HTERT RPE-1 (cell line): ENCODE results near the gene ZEB2.

Source experiments
- in situ Hi-C: fragments of 300-500 bp; cut with MboI; formaldehyde crosslinking; loops from 4 replicates; pipeline ENCODE4 v1.14.3; 2020; ENCODE audit warnings: low sequenced_read_pairs

Gene ZEB2

GRCh38 chr2:144454466-144455287 lies 65.2 kb downstream of the ZEB2 start:
- in situ Hi-C loops = no loop called here

GRCh38 chr2:144453486-144454158 lies 66.3 kb downstream of the ZEB2 start:
- in situ Hi-C loops = no loop called here

GRCh38 chr2:144452989-144453336 lies 67.0 kb downstream of the ZEB2 start:
- in situ Hi-C loops = no loop called here

- in situ Hi-C loops = no loop called here
These were observed 67.5 kb downstream of the ZEB2 start for GRCh38 chr2:144452169-144452988.

GRCh38 chr2:144451443-144451842 lies 68.5 kb downstream of the ZEB2 start:
- in situ Hi-C loops = no loop called here

- in situ Hi-C loops = no loop called here
These were observed 70.9 kb downstream of the ZEB2 start for GRCh38 chr2:144449028-144449406.

GRCh38 chr2:144448389-144449027 lies 71.4 kb downstream of the ZEB2 start:
- in situ Hi-C loops = no loop called here

GRCh38 chr2:144447535-144447934 lies 72.4 kb downstream of the ZEB2 start:
- in situ Hi-C loops = no loop called here

- in situ Hi-C loops = no loop called here
These were observed 73.8 kb downstream of the ZEB2 start for GRCh38 chr2:144446136-144446535.

GRCh38 chr2:144445196-144445595 lies 74.7 kb downstream of the ZEB2 start:
- in situ Hi-C loops = no loop called here

- in situ Hi-C loops = no loop called here
These were observed 75.8 kb downstream of the ZEB2 start for GRCh38 chr2:144443837-144444817.

- in situ Hi-C loops = no loop called here
These were observed 78.2 kb downstream of the ZEB2 start for GRCh38 chr2:144441711-144442141.

- in situ Hi-C loops = no loop called here
These were observed 79.9 kb downstream of the ZEB2 start for GRCh38 chr2:144439993-144440392.

- in situ Hi-C loops = no loop called here
These were observed 80.9 kb downstream of the ZEB2 start for GRCh38 chr2:144438801-144439631.

- in situ Hi-C loops = no loop called here
These were observed 82.3 kb downstream of the ZEB2 start for GRCh38 chr2:144437636-144438035.

- in situ Hi-C loops = no loop called here
These were observed 85.3 kb downstream of the ZEB2 start for GRCh38 chr2:144434425-144435222.

- in situ Hi-C loops = no loop called here
These were observed 87.0 kb downstream of the ZEB2 start for GRCh38 chr2:144432921-144433320.

- in situ Hi-C loops = no loop called here
These were observed 87.9 kb downstream of the ZEB2 start for GRCh38 chr2:144431998-144432397.
